Stimulated activated CD4-positive, alpha-beta T cell treated with anti-CD3 and anti-CD28 coated beads, Interleukin-4, amount 100 ng/mL, for 4 hours (primary cell): ENCODE data around the gene SBNO2.
A peak's percentile ranks its signal among the peaks of the same experiment; 100 is the strongest.

ENCODE experiments used
- DNase-seq, 2 experiments: peaks; one replicate each; pipeline ENCODE4 v3.0.0-alpha.2; 2020

Gene SBNO2

GRCh38 chr19:1069009-1069779 is 104.9 kb downstream of the SBNO2 start:
- peak in 1 of 2 experiments; percentile 57 for DNase-seq

DNA sequence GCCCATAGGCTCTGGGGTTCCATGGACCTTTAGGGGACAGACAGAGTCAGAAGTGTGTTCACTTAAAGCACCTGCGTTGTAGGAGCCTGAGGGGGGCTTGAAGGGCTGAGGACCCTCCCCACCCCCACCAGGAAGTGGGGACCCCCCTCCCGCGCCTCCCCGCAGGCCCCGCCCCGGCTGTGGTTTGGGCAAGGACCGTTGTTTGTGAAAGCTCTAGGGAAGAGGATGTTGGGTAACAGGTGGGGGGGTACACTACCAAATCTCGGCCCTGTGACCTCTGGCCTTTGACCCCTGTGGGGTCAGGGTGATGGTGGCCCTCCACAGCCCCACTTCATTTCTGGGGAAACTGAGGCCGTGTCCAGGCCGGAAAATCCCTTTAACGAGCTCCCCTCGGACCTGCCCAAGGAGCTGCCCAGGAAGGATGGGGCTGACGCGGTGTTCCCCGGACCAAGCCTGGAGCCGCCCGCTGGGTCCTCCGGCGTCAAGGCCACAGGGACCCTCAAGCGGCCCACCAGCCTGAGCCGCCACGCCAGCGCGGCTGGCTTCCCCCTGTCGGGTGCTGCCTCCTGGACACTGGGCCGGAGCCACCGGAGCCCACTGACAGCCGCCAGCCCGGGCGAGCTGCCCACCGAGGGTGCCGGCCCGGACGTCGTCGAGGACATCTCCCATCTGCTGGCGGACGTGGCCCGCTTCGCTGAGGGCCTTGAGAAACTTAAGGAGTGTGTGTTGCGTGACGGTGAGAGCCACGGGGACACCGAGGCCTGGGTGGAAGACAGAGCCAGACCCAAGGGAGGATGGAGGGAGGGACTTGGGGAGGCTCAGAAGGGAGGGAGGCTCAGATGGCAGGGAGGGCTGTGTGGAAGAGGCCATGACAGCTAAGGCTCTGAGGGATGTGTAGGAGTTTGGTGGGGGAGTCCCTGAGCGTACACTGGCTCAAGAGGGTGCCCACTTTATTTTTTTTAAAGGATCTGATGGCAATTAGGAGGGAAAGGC is 105.8 kb downstream of the SBNO2 start:
- peak; percentile 55 to 58 for DNase-seq

DNA sequence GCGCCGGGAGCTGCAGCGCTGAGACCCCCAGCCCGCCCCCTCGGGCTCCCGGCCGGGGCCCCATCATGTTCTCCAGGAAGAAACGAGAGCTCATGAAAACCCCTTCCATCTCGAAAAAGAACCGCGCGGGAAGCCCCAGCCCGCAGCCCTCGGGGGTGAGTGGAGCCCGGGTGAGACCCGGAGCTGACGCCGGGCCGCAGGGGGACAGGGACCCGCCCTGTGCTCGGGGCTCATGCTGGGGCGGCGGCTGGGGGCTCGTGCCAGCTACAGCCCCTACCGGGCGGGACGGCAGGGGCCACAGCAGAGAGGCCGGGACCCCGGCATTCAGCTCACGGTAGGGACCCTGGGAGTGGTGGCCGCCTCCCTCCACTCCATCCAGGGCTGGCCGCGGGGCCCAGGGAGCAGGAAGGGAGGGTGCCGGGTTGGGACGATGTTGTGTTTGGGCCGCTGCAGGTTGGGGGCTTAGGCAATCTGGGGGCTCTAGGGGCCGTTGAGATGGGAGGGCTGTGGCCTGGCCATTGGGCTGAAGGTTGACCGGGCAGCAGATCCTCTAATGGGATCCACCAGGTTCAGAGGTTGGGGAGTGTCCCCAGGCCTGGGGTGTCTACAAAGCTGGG is 106.6 kb downstream of the SBNO2 start:
- DNase-seq = no peak

DNA sequence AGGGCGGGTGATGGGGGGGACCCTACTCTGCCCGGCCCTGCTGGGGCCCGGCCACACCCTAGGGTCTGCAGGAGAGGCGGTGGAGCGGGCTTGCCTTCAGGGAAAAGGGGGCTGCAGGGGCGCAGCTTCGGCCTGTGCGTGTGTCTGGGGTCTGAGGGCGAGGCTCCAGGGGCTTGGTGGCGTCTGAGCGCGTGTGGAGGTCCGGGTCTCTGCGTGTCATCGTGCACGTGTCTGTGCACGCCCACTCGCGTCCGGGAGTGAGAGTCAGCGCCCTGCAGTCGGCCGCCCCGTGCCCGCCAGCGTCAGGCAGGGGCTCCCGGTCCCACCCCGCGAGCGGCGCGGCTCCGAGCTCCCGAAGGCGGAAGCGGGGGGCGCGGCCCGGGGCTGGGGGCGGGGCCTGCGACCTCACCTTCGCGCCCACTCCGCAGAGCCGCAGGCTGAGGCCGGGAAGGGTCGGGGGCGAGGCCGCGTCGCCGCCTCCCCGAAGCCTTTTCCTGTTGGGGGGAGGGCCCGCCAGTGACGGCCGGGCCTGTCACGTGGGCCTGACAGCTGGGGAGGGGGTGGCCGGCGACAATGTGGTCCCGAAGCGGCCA is 107.2 kb downstream of the SBNO2 start, which contains the start of gene ARHGAP45:
TSS of gene ARHGAP45 (plus strand) at position 420 of the 593 bp plus-strand sequence. CDS start 239 bp downstream, outside the sequence.
- peak; percentile 83 to 86 for DNase-seq

DNA sequence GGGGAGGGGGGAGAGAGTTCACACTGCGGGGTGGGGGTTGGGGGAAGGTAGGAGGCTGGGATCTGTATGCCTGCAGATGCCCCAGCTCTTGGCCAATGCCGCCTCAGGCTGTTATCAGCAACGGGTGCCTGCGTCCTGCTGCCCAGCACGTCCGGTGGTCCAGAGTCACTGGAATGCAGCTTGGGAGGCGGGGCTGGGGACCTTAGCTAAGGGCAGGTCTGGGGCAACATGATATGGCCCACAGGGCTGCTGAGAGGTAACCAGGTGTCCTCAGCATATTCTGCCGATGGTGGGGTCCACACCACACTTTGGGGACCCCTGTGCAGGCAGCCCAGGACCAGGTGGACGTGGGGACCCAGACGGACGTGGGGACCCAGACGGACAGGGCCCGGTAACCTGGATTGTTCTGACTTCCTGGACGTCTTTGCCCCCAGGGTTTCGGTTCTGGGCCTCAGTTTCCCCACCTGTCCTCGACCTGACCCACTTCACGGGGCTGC is 107.8 kb downstream of the SBNO2 start:
- DNase-seq = no peak

DNA sequence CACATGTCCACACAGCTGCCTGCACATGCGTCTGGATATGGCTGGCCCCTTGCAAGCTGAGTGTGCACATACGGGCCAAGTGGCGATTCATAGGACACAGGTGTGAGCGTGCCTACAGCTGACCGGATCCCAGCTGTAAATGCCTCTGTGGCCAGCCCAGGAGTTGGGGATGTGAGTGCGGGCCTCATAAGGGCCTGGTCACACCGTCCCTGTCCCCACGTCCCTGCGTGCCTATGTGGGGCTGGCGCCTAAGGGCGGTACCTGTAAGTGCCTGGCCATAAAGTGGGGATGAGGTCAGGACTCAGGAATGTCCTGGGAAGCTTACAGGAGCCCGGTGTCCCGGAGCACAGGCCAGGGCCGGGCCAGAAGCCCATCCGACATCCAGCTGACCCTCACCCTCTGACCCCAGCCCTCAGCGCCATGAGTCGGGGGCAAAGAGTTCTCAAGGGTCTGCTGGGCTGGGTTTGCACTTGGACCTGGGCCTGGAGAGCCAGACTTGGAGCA is 108.4 kb downstream of the SBNO2 start:
- DNase-seq = no peak

DNA sequence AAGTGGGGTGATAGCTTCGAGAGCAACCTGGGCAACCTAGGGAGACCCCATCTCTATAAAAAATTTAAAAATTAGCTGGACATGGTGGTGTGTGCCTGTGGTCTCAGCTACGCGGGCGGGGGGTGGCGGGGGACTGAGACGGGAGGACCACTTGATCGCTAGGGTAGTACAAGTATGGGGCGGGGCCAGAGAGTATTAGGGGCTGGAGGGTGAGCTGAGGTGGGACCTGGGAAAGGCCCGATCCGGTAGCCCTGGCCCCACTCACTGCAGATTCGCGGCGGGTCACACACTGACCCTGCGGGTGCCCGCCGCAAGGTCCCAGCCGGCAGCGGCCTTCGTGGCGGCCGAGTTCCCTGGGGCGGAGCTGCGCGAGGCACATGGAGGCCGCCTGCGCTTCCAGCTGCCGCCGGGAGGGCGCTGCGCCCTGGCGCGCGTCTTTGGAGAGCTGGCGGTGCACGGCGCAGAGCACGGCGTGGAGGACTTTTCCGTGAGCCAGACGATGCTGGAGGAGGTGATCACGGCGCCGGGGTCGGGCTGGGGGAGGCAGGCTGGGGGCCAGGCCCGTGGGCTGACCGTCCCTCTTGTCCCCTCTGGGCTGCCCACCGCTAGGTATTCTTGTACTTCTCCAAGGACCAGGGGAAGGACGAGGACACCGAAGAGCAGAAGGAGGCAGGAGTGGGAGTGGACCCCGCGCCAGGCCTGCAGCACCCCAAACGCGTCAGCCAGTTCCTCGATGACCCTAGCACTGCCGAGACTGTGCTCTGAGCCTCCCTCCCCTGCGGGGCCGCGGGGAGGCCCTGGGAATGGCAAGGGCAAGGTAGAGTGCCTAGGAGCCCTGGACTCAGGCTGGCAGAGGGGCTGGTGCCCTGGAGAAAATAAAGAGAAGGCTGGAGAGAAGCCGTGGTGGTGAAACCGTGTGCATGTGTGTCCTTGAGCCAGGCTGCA is 109.1 kb downstream of the SBNO2 start:
- DNase-seq = peak; percentile 70 to 75

DNA sequence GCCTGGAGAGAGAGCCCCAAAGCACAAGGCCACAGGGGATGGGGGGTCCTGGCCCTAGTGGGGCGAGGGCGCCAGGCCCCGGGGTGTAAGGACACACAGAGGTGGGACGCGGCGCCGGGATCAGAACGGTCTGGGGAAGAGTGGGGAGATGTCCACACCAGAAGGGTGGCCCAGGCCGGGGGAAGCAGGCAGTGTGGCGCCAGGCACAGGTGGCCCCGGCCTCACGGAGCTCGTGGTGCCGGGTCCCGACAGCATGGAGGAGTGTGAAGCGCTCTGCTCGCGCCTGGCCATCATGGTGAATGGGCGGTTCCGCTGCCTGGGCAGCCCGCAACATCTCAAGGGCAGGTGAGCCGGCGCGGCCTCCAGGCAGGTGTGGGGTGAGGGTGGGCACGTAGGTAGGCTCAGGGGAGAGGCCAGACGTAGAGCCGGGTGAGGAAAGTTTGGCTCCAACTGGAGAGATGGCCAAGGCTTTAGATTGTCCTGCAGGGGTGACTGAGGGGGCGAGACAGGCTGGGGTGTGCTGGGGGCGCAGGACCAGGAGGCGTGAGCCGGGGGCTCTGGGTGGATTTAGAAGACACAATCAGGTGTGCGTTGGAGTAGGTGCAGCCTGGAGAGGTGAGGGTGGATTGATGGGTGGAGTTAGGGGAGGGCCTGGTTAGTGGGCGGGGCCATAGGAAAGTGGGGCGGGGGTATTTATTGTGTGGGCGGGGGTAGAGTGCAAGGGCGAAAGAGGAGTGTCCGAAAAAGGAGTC is 110.0 kb downstream of the SBNO2 start:
- DNase-seq = no peak

DNA sequence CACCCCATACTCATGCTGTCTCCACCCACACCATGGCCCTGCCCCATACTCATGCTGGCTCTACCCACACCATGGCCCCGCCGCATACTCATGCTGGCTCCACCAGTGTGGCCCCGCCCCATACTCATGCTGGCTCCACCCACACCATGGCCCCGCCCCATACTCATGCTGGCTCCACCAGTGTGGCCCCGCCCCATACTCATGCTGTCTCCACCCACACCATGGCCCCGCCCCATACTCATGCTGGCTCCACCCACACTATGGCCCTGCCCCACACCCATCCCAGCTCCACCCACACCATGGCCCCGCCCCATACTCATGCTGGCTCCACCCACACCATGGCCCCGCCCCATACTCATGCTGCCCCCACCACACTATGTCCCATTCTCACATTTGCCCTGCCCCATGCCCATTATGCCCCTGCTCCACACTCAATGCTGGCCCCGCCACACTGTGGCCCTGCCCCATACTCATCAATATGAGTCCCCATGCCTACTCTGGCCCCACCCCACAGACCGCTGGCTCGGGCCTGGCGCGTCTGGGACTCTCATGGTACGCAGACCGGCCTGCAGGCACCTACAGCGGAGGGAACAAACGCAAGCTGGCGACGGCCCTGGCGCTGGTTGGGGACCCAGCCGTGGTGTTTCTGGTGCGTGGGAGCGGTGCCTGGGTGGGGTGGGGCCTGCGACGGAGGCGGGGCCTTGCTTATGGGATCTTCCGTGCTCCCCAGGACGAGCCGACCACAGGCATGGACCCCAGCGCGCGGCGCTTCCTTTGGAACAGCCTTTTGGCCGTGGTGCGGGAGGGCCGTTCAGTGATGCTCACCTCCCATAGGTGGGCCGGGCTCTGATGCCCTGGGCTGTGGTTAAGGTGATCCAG is 110.8 kb downstream of the SBNO2 start:
- DNase-seq = peak in 1 of 2 experiments; percentile 57

GRCh38 chr19:1062387-1063029 is 111.6 kb downstream of the SBNO2 start:
- DNase-seq = no peak

- DNase-seq = no peak
Observed at GRCh38 chr19:1061987-1062386, 112.1 kb downstream of the SBNO2 start.

GRCh38 chr19:1060689-1061088 is 113.4 kb downstream of the SBNO2 start:
- DNase-seq = no peak

DNA sequence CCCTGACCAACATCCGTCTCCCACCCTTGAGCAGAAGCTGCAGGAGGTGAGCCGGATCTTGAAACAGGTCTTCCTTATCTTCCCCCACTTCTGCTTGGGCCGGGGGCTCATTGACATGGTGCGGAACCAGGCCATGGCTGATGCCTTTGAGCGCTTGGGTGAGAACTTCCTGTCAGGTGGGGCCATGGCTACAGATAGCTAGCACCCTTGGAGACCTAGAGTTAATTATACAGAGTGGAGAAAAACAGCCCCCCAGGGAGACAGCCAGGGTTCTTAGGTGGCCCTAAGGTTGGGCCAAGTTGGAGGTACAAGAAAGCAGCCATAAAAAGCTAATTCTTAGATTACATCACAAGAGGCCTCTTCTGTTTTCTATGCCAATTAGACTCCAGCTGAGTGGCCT is 116.0 kb downstream of the SBNO2 start:
- no peak for DNase-seq
